B cell (primary cell): ENCODE results near the gene HPN.

Experiments
- EZH2 ChIP-seq: IDR thresholded peaks from 2 replicates; pipeline ENCODE4 v1.6.1; 2012; ENCODE audit warnings: borderline replicate concordance, low read depth, mild to moderate bottlenecking, moderate library complexity, low read length; ENCODE audit not compliant: insufficient read depth, poor library complexity, severe bottlenecking
- TF ChIP-seq, protein P1 (sequence below): fragments of 200-600 bp; IDR thresholded peaks from one replicate; pipeline ENCODE4 v1.8.0; 2022; ENCODE audit warnings: antibody characterized with exemption, mild to moderate bottlenecking

- TF ChIP-seq EZH2, result no peak
- TF ChIP-seq, protein P1, sequence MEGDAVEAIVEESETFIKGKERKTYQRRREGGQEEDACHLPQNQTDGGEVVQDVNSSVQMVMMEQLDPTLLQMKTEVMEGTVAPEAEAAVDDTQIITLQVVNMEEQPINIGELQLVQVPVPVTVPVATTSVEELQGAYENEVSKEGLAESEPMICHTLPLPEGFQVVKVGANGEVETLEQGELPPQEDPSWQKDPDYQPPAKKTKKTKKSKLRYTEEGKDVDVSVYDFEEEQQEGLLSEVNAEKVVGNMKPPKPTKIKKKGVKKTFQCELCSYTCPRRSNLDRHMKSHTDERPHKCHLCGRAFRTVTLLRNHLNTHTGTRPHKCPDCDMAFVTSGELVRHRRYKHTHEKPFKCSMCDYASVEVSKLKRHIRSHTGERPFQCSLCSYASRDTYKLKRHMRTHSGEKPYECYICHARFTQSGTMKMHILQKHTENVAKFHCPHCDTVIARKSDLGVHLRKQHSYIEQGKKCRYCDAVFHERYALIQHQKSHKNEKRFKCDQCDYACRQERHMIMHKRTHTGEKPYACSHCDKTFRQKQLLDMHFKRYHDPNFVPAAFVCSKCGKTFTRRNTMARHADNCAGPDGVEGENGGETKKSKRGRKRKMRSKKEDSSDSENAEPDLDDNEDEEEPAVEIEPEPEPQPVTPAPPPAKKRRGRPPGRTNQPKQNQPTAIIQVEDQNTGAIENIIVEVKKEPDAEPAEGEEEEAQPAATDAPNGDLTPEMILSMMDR, result no peak
These were observed 39.7 kb downstream of the HPN start for GRCh38 chr19:35081201-35081600.
